H1 (cell line): ENCODE data around the gene DAPK2. TPM values are rescaled to one million over a fixed set of nuclear protein-coding genes. Genes with fewer than 3 reads are reported as not detected.

Experiments
- CTCF ChIA-PET: fragments of 300-600 bp; sonication (Branson Sonifier 250); formaldehyde crosslinking; loops from one replicate; lab custom pipeline; 2021; ENCODE audit not compliant: partially characterized antibody; lab: Charles Lee
- POLR2A ChIA-PET: fragments of 300-600 bp; sonication (Branson Sonifier 250); formaldehyde crosslinking; loops from one replicate; lab custom pipeline; 2021; ENCODE audit warnings: inconsistent platforms; ENCODE audit not compliant: partially characterized antibody; lab: Charles Lee
- DNase-seq, 2 experiments: peaks; one replicate each; pipeline versions ENCODE4 v3.0.0 to v3.0.0-alpha.2; 2010 to 2022; ENCODE audit warnings: low spot score in 2 of 2, low read depth in 1 of 2, mixed read lengths in 1 of 2
- FAIRE-seq: peaks from 2 replicates; lab custom pipeline; 2011; peaks lifted over from hg19 to GRCh38; lab: Jason Lieb, UNC
- H2AFZ ChIP-seq: 2 replicates; pipeline ENCODE4 v1.8.1; 2012; ENCODE audit warnings: low read length, inconsistent platforms
- H2AK5ac ChIP-seq: 2 replicates; pipeline ENCODE4 v1.6.1; 2013; ENCODE audit warnings: low read depth, low read length
- H2BK120ac ChIP-seq: replicated peaks from 2 replicates; pipeline ENCODE3; 2013; ENCODE audit warnings: low read depth, low read length, inconsistent platforms
- H2BK12ac ChIP-seq: 2 replicates; pipeline ENCODE4 v1.6.1; 2013; ENCODE audit warnings: low read depth, low read length
- H2BK15ac ChIP-seq: 2 replicates; pipeline ENCODE4 v1.6.1; 2013; ENCODE audit warnings: low read length
- H2BK20ac ChIP-seq: 2 replicates; pipeline ENCODE4 v1.6.1; 2013; ENCODE audit warnings: low read length
- H2BK5ac ChIP-seq: 2 replicates; pipeline ENCODE4 v1.6.1; 2013; ENCODE audit warnings: low read depth, low read length
- H3K14ac ChIP-seq: 2 replicates; pipeline ENCODE4 v1.6.1; 2013; ENCODE audit warnings: inconsistent platforms; ENCODE audit not compliant: insufficient read length
- H3K18ac ChIP-seq: 2 replicates; pipeline ENCODE4 v1.6.1; 2013; ENCODE audit warnings: low read length; ENCODE audit errors: extremely low read depth
- H3K23ac ChIP-seq: 2 replicates; pipeline ENCODE4 v1.6.1; 2013; ENCODE audit warnings: inconsistent platforms; ENCODE audit not compliant: insufficient read length
- H3K23me2 ChIP-seq: 2 replicates; pipeline ENCODE4 v1.6.1; 2013; ENCODE audit warnings: low read depth, low read length
- H3K27ac ChIP-seq: 2 replicates; pipeline ENCODE4 v1.6.1; 2011; ENCODE audit warnings: low read depth, low read length, inconsistent platforms
- H3K27me3 ChIP-seq, 4 experiments: replicated peaks in 1 of 4; 1 replicate in 1 of 4; 2 replicates in 3 of 4; pipeline versions ENCODE4 v1.6.1 to v1.8.1; 2011 to 2013; ENCODE audit warnings: low read length in 3 of 4, mild to moderate bottlenecking in 3 of 4, inconsistent platforms in 2 of 4, mixed read lengths in 2 of 4, moderate library complexity in 1 of 4; ENCODE audit not compliant: control insufficient read depth in 3 of 4, insufficient read depth in 3 of 4; ENCODE audit errors: extremely low read depth in 1 of 4
- H3K36me3 ChIP-seq, 4 experiments: 2 replicates each; pipeline versions ENCODE4 v1.6.1 to v1.8.1; 2011 to 2013; ENCODE audit warnings: mild to moderate bottlenecking in 4 of 4, low read length in 3 of 4, moderate library complexity in 2 of 4, control low read depth in 1 of 4, inconsistent platforms in 1 of 4; ENCODE audit not compliant: insufficient read depth in 4 of 4, control insufficient read depth in 2 of 4
- H3K4ac ChIP-seq: replicated peaks from 2 replicates; pipeline ENCODE3; 2013; ENCODE audit warnings: low read length, low read depth, mixed read lengths, inconsistent platforms; ENCODE audit not compliant: insufficient read length
- H3K4me1 ChIP-seq, 4 experiments: replicated peaks in 1 of 4; 1 replicate in 1 of 4; 2 replicates in 3 of 4; pipeline versions ENCODE4 v1.6.1 to v1.8.1; 2011 to 2013; ENCODE audit warnings: low read length in 3 of 4, inconsistent platforms in 2 of 4, mixed read lengths in 1 of 4; ENCODE audit not compliant: insufficient read depth in 4 of 4, control insufficient read depth in 3 of 4
- H3K4me2 ChIP-seq, 2 experiments: 2 replicates each; pipeline versions ENCODE4 v1.6.1 to v1.8.1; 2011 to 2013; ENCODE audit warnings: low read depth in 2 of 2, low read length in 2 of 2, control low read depth in 1 of 2, inconsistent platforms in 1 of 2, mild to moderate bottlenecking in 1 of 2; ENCODE audit not compliant: insufficient read depth in 1 of 2
- H3K4me3 ChIP-seq, 4 experiments: fragments of 200-600, 300-600 bp in 1 of 4; sonication (generic), shearing (Covaris generic), sonication (Bioruptor Twin) in 1 of 4; 2 replicates each; pipeline versions ENCODE4 v1.5.1 to v1.8.1; 2011 to 2016; ENCODE audit warnings: low read length in 4 of 4, low read depth in 3 of 4, control low read depth in 2 of 4, inconsistent platforms in 2 of 4, mild to moderate bottlenecking in 2 of 4, mixed read lengths in 1 of 4, moderate library complexity in 1 of 4; ENCODE audit not compliant: insufficient read depth in 2 of 4; ENCODE audit errors: extremely low read depth in 1 of 4
- H3K56ac ChIP-seq: replicated peaks from 2 replicates; pipeline ENCODE3; 2013; ENCODE audit warnings: low read depth, mild to moderate bottlenecking, mixed read lengths, low read length, inconsistent platforms; ENCODE audit not compliant: insufficient read length
- H3K79me1 ChIP-seq: 2 replicates; pipeline ENCODE4 v1.6.1; 2013; ENCODE audit warnings: low read depth, low read length, control low read depth
- H3K79me2 ChIP-seq, 2 experiments: 2 replicates each; pipeline versions ENCODE4 v1.6.1 to v1.8.1; 2012 to 2013; ENCODE audit warnings: low read length in 2 of 2, mild to moderate bottlenecking in 2 of 2, inconsistent platforms in 1 of 2; ENCODE audit not compliant: insufficient read depth in 2 of 2, control insufficient read depth in 1 of 2
- H3K9ac ChIP-seq, 4 experiments: replicated peaks in 1 of 4; 1 replicate in 1 of 4; 2 replicates in 3 of 4; pipeline versions ENCODE4 v1.6.1 to v1.8.1; 2011 to 2013; ENCODE audit warnings: low read depth in 3 of 4, low read length in 3 of 4, control low read depth in 2 of 4, mild to moderate bottlenecking in 2 of 4, moderate library complexity in 2 of 4, inconsistent platforms in 1 of 4; ENCODE audit errors: extremely low read depth in 1 of 4
- H3K9me3 ChIP-seq, 2 experiments: 2 replicates each; pipeline versions ENCODE4 v1.6.1 to v1.8.1; 2012 to 2013; ENCODE audit warnings: mild to moderate bottlenecking in 2 of 2, moderate library complexity in 2 of 2, control low read depth in 1 of 2, inconsistent platforms in 1 of 2, low read depth in 1 of 2, low read length in 1 of 2, mixed read lengths in 1 of 2; ENCODE audit not compliant: insufficient read depth in 2 of 2
- H4K20me1 ChIP-seq, 2 experiments: replicated peaks in 1 of 2; 2 replicates each; pipeline versions ENCODE3 to v1.8.1; 2011 to 2013; ENCODE audit warnings: inconsistent platforms in 2 of 2, low read length in 2 of 2, mild to moderate bottlenecking in 1 of 2; ENCODE audit not compliant: insufficient read depth in 2 of 2, control insufficient read depth in 1 of 2
- H4K5ac ChIP-seq: 2 replicates; pipeline ENCODE4 v1.6.1; 2013; ENCODE audit warnings: low read length, low read depth, mixed read lengths, inconsistent platforms; ENCODE audit not compliant: insufficient read length
- H4K8ac ChIP-seq: 2 replicates; pipeline ENCODE4 v1.8.0; 2013; ENCODE audit warnings: mild to moderate bottlenecking, moderate library complexity, low read length, inconsistent platforms; ENCODE audit not compliant: insufficient read depth; ENCODE audit errors: extremely low read depth
- H4K91ac ChIP-seq: replicated peaks from 2 replicates; pipeline ENCODE3; 2013; ENCODE audit warnings: low read length, mixed read lengths, inconsistent platforms; ENCODE audit not compliant: insufficient read length
- BACH1 ChIP-seq: IDR thresholded peaks from 2 replicates; pipeline ENCODE4 v1.6.1; 2012; ENCODE audit warnings: low read length, improper control_type of control experiment
- CBX8 ChIP-seq: fragments of 300-800, 300-1000 bp; sonication (generic); IDR thresholded peaks from 2 replicates; pipeline ENCODE4 v1.7.1; 2016; ENCODE audit warnings: low read depth, low read length, borderline replicate concordance
- EP300 ChIP-seq, 2 experiments: IDR thresholded peaks; 1 replicate in 1 of 2; 2 replicates in 1 of 2; pipeline ENCODE4 v1.6.1; 2011 to 2012; ENCODE audit warnings: low read depth in 2 of 2, low read length in 2 of 2, mild to moderate bottlenecking in 2 of 2, borderline replicate concordance in 1 of 2, inconsistent platforms in 1 of 2, moderate library complexity in 1 of 2
- GABPA ChIP-seq: IDR thresholded peaks from 2 replicates; pipeline ENCODE4 v1.6.1; 2011; ENCODE audit warnings: mild to moderate bottlenecking, low read length, moderate library complexity, borderline replicate concordance; ENCODE audit not compliant: insufficient read depth
- KDM1A ChIP-seq: fragments of 200-600, 300-600 bp; sonication (generic); IDR thresholded peaks from 2 replicates; pipeline ENCODE4 v1.7.1; 2016; ENCODE audit warnings: mild to moderate bottlenecking, low read length, borderline replicate concordance
- NANOG ChIP-seq: IDR thresholded peaks from 2 replicates; pipeline ENCODE4 v1.6.1; 2011; ENCODE audit warnings: low read length, low read depth, mild to moderate bottlenecking, inconsistent platforms; ENCODE audit not compliant: insufficient read depth, poor library complexity, severe bottlenecking
- NRF1 ChIP-seq: IDR thresholded peaks from 2 replicates; pipeline ENCODE4 v1.6.1; 2011; ENCODE audit warnings: mild to moderate bottlenecking, low read depth, low read length, improper control_type of control experiment
- POLR2A ChIP-seq, 2 experiments: IDR thresholded peaks; 1 replicate in 1 of 2; 2 replicates in 1 of 2; pipeline ENCODE4 v1.6.1; 2011; ENCODE audit warnings: low read depth in 2 of 2, low read length in 2 of 2, mild to moderate bottlenecking in 2 of 2; ENCODE audit errors: control extremely low read depth in 1 of 2
- POU5F1 ChIP-seq: IDR thresholded peaks from 2 replicates; pipeline ENCODE4 v1.6.1; 2011; ENCODE audit warnings: low read depth, mild to moderate bottlenecking, low read length, moderate library complexity
- SAP30 ChIP-seq: fragments of 300-600 bp; sonication (generic); IDR thresholded peaks from 2 replicates; pipeline ENCODE4 v1.7.1; 2012; ENCODE audit warnings: low read length, moderate library complexity, mild to moderate bottlenecking, inconsistent platforms; ENCODE audit not compliant: insufficient read depth, insufficient replicate concordance
- SIRT6 ChIP-seq: IDR thresholded peaks from one replicate; pipeline ENCODE4 v1.7.1; 2012; ENCODE audit warnings: low read length, inconsistent platforms
- SIX5 ChIP-seq: IDR thresholded peaks from 2 replicates; pipeline ENCODE4 v1.6.1; 2011; ENCODE audit warnings: mild to moderate bottlenecking, low read depth, low read length
- SP1 ChIP-seq: IDR thresholded peaks from 2 replicates; pipeline ENCODE4 v1.6.1; 2011; ENCODE audit warnings: low read depth, low read length
- SP4 ChIP-seq: IDR thresholded peaks from 2 replicates; pipeline ENCODE4 v1.6.1; 2012; ENCODE audit warnings: low read length, inconsistent platforms
- SUZ12 ChIP-seq: fragments of 200-600 bp; sonication (generic); IDR thresholded peaks from 2 replicates; pipeline ENCODE4 v1.6.1; 2012; ENCODE audit warnings: mild to moderate bottlenecking, inconsistent platforms, low read length, moderate library complexity, mixed read lengths
- WGBS, 2 experiments: shearing (Covaris generic) in 1 of 2; methylation state at CpG; one replicate each; pipeline versions ENCODE4 v1.1.6 to v1.1.7; 2013 to 2015; ENCODE audit warnings: low lambda C conversion rate in 2 of 2, mixed read lengths in 2 of 2, inconsistent platforms in 1 of 2, low coverage in 1 of 2, missing lambda C conversion rate in 1 of 2; ENCODE audit not compliant: insufficient replicate concordance in 2 of 2, insufficient coverage in 1 of 2, insufficient read length in 1 of 2; ENCODE audit errors: extremely low coverage in 1 of 2, missing lambda C conversion rate in 1 of 2; 5-methylcytosine and 5-hydroxymethylcytosine counted together
- polyA plus RNA-seq, 7 experiments: library from polyadenylated mRNA; depleted of rRNA in 3 of 7; stranded (reverse) in 5 of 7; unstranded in 2 of 7; fragments of >200 nt in 5 of 7; fragments of 200-250 nt in 2 of 7; gene quantifications; 1 replicate in 5 of 7; 2 replicates in 1 of 7; 4 replicates in 1 of 7; pipeline versions ENCODE4 v1.2.1 to v1.2.3, GENCODE V29; 2011 to 2013; ENCODE audit warnings: missing spikeins in 2 of 7, mixed read lengths in 2 of 7
- total RNA-seq: library from RNA; stranded (reverse); fragmentation: NEBNext Ultra II Directional; extraction: Animal tissue kit (Norgen Biotek cat#: 25700); gene quantifications from 2 replicates; pipeline ENCODE4 v1.2.1, GENCODE V29; 2021

DAPK2 gene
- total and polyA plus RNA-seq, 2 of the 8 experiments (the other 6 are each of a cell fraction or from before 2014, with no cell fraction given) = 1.8 to 2.9 TPM

DNA sequence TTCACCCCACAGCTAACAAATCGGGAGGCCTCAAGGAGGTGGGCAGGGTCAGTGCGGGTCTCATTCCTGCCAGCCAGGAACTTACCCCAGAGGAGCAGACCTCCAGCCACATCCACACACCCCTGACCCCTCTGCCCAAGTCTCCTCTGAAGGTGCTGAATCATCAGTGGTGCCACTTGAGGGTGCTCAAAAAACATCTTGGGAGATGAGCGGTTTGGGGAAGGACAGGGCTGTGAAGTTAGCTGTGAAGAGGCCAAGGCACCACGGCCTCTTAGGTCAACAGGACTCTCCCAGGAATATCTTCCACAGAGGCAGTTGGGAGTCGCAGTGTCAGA is 1.2 kb downstream of the DAPK2 start:
- Histone ChIP-seq H2BK12ac (no peak overlapping the region), H3K18ac (no peak overlapping the region), H3K36me3 (no peaks in the 10 kb centered on the region), H3K4me2 (peak overlapping the region in 1 of 2 experiments; percentile 72; a peak in 1 of 4 replicates), H4K5ac (no peak overlapping the region), H3K9ac (no peak overlapping the region), H3K23me2 (peaks cover 7% of the 10 kb centered on the region; the same call in 1 of the 2 replicates), H2AFZ (no peak overlapping the region), H3K79me2 (no peaks in the 10 kb centered on the region), H3K56ac (no peak overlapping the region), H2BK5ac (no peak overlapping the region), H3K4me3 (no peak overlapping the region), H4K20me1 (no peaks in the 10 kb centered on the region), H3K27me3 (peaks cover 3 to 31% (median 19%) of the 10 kb centered on the region in 4 experiments; a peak in 6 of 7 replicates), H2BK120ac (no peak overlapping the region), H2BK20ac (no peak overlapping the region), H3K79me1 (no peaks in the 10 kb centered on the region), H2AK5ac (no peak overlapping the region), H2BK15ac (no peak overlapping the region), H4K8ac (no peak overlapping the region; the same call in 1 of the 2 replicates), H3K14ac (no peak overlapping the region), H3K23ac (no peak overlapping the region), H3K4ac (no peak overlapping the region), H3K4me1 (peaks cover 0 to 10% (median 3%) of the 10 kb centered on the region in 4 experiments; a peak in 4 of 7 replicates), H3K27ac (no peak overlapping the region), H4K91ac (no peak overlapping the region), H3K9me3 (no peaks in the 10 kb centered on the region)
- DNase-seq (no peak), FAIRE-seq (no peak)
- WGBS, 2 experiments = 93% methylated on average over 5 of the region's 5 CpGs; no CpG with 5 or more reads in 1 of the 2 experiments
- CTCF ChIA-PET = interaction anchor here (0.9 to 9.6 kb wide), 10 partner anchors 9 to 435 kb away, joined by 3 to 82 read pairs (median 14); no protein-coding TSS in a partner anchor
- POLR2A ChIA-PET = interaction anchor here (1.1 kb wide), 1 partner anchor 11 kb away, joined by 3 read pairs; no protein-coding TSS in a partner anchor
- no peak for TF ChIP-seq SP1
- no peak for TF ChIP-seq EP300 (IDR thresholded peaks at IDR 0.05; ENCODE audit: borderline replicate concordance in 1 of 2, low read depth in 2 of 2, low read length in 2 of 2)
- TF ChIP-seq BACH1 = no peak
- TF ChIP-seq NANOG = no peak
- no peak for TF ChIP-seq CBX8
- no peak for TF ChIP-seq NRF1
- TF ChIP-seq KDM1A = no peak
- no peak for TF ChIP-seq POU5F1
- no peak for TF ChIP-seq POLR2A (IDR thresholded peaks at IDR 0.05; ENCODE audit: control extremely low read depth in 1 of 2, low read depth in 2 of 2, low read length in 2 of 2)
- TF ChIP-seq SIX5 = no peak
- TF ChIP-seq SUZ12 = no peak
- no peak for TF ChIP-seq SIRT6
- TF ChIP-seq GABPA = no peak
- no peak for TF ChIP-seq SAP30
- no peak for TF ChIP-seq SP4
